GM12872 (cell line): ENCODE results near the gene RBCK1.

Experiments used
- CTCF ChIP-seq: IDR thresholded peaks from 3 replicates; pipeline ENCODE4 v1.5.1; 2011; ENCODE audit warnings: low read depth, mild to moderate bottlenecking, low read length, moderate library complexity; ENCODE audit not compliant: insufficient read depth

Gene RBCK1

GRCh38 chr20:399182-399707, 8.9 kb upstream of the RBCK1 start:
- TF ChIP-seq CTCF: no peak

- no peak for TF ChIP-seq CTCF
Observed at GRCh38 chr20:400128-400453, 8.0 kb upstream of the RBCK1 start.

GRCh38 chr20:400454-401275, 7.4 kb upstream of the RBCK1 start:
- no peak for TF ChIP-seq CTCF

- no peak for TF ChIP-seq CTCF
Observed at GRCh38 chr20:401682-402495, 6.2 kb upstream of the RBCK1 start.

- TF ChIP-seq CTCF: no peak
Observed at GRCh38 chr20:402496-402885, 5.6 kb upstream of the RBCK1 start.

GRCh38 chr20:402898-403581, 5.1 kb upstream of the RBCK1 start:
- no peak for TF ChIP-seq CTCF

- no peak for TF ChIP-seq CTCF
Observed at GRCh38 chr20:403582-403957, 4.5 kb upstream of the RBCK1 start.
